HG02571 (cell line): Measurements from ENCODE around the gene SNU13.
"Not testable (repeated sequence)": the region's sequence is repeated elsewhere in the genome, so short reads cannot be mapped to it uniquely, and the experiment has no call there.

Experiments
- ATAC-seq: cut with Tn5 transposase; IDR thresholded peaks from one replicate; pipeline ENCODE4 v1.9.1; 2021; ENCODE audit warnings: mild to moderate bottlenecking, moderate library complexity; ENCODE audit not compliant: unreplicated experiment

Gene SNU13

GRCh38 chr22:41682033-41682807, 6.4 kb downstream of the SNU13 start:
- ATAC-seq = peak; percentile 66

- ATAC-seq = no peak
Measured at GRCh38 chr22:41681616-41682015, 7.1 kb downstream of the SNU13 start.

GRCh38 chr22:41676134-41676533, 12.5 kb downstream of the SNU13 start:
- ATAC-seq = no peak

DNA sequence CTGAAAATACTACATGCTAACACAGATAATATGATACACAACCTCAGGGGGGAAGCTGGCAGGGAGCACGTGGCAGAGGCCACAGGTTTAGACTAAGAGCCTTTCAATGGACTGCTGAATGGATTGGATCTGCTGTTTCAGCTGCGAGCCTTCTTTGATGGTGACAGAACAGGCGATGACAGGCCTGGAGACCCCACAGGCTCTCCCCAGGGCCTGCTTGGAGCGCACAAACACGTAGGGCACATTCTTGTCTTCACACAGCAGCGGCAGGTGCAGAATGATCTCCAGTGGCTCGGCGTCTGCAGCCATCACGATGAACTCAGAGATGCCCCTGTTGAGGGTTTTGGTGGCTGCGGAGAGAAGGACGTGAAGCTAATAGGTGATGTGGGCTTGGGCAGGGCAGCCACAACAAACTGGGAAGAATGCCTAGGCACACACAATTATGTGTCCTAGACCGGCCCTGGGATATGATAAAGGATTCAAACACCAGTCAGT, 13.8 kb downstream of the SNU13 start:
- ATAC-seq = no peak

DNA sequence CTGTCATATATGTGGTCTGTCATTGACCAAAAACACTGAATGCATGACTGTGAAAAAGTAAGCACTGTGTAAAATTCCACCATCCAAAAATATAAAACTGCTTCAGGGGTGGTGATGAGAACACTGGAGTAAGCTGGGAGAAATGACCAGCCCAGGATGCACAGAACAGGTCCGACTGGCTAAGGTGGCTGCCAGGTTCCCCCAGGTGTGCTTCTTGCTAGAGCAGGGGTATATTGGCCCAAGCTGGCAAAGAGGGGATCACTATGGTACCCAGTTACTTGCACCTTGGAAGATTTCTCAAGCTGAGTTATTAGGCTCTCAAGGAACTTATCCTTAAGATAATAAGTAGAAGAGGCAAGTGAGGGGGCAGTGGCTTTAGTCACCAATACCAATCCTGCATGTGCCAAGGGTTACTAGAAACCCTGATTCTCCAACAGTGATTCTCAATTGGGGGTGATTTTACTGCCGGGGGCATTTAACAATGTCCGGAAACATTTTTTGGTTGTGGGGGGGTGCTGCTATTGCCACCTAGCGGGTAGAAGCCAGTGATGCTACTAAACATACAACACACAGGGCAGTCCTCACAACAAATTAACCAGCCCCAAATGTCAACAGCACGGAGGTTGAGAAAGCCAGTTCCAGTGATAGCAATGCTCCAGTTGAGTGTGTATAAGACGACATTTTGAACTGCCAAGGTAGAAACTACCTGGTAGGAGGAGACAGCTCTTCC, 15.7 kb downstream of the SNU13 start:
- no peak for ATAC-seq

- not testable (repeated sequence) for ATAC-seq
Measured at GRCh38 chr22:41672096-41672495, 16.6 kb downstream of the SNU13 start.

GRCh38 chr22:41668971-41669911, 19.4 kb downstream of the SNU13 start:
- ATAC-seq = no peak

- no peak for ATAC-seq
Measured at GRCh38 chr22:41664951-41665350, 23.7 kb downstream of the SNU13 start.

- ATAC-seq = no peak
Measured at GRCh38 chr22:41664490-41664889, 24.2 kb downstream of the SNU13 start.

- ATAC-seq = not testable (repeated sequence)
Measured at GRCh38 chr22:41663594-41663993, 25.1 kb downstream of the SNU13 start.

- ATAC-seq = no peak
Measured at GRCh38 chr22:41661713-41662112, 27.0 kb downstream of the SNU13 start.

DNA sequence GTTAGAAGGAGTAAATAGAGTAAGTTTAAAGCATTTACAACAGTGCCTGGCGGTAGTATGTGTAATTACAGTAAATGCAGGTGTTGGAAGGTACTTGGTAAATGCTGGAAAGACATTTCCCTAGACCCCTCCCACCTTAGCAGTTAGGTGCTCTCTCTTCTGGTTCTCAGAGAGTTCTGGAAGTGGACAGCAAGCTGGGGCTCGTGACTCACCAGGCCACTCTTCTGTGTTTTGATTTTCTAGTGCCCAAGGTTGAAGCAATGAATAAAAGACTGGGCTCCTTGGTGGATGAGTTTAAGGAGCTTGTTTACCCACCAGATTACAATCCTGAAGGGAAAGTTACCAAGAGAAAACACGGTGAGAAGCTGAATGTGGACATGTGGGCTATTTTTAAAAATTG, 27.6 kb downstream of the SNU13 start:
- no peak for ATAC-seq

DNA sequence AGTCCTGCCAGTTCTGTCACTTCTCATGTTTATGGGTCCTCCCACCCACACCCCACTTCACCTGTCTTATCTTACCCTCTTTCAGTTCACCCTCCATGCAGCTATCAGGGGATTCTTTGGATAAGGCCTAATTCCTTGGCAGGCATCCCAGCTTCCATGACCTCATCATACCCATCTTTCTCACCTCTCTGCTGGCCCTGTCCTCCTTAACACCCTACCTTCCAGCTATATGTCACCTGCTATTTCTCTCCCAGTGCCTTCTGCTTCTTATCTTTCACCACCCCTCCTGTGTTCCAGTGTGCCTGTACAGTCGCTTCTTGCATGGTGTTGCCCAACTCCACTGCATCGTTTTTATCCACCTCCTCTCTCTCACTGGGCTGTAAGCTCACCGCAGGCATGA, 28.3 kb downstream of the SNU13 start:
- ATAC-seq = no peak

GRCh38 chr22:41659941-41660340, 28.7 kb downstream of the SNU13 start:
- ATAC-seq = no peak

DNA sequence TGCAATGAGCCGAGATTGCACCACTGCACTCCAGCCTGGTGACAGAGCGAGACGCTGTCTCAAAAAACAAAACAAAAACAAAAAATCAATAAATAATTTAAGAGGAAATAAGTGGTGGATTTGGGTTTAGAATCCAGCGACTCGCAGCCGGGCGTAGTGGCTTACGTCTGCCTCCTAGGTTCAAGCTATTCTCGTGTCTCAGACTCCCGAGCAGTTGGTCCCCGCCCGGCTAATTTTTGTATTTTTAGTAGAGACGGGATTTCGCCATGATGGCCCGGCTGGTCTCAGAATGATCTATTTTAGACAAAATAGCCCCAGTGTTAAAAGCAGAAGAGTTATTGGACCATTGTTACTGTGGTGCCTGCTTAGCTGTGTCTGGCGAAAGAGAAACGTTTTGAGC, 29.8 kb downstream of the SNU13 start:
- ATAC-seq = no peak

- no peak for ATAC-seq
Measured at GRCh38 chr22:41657709-41658108, 31.0 kb downstream of the SNU13 start.

DNA sequence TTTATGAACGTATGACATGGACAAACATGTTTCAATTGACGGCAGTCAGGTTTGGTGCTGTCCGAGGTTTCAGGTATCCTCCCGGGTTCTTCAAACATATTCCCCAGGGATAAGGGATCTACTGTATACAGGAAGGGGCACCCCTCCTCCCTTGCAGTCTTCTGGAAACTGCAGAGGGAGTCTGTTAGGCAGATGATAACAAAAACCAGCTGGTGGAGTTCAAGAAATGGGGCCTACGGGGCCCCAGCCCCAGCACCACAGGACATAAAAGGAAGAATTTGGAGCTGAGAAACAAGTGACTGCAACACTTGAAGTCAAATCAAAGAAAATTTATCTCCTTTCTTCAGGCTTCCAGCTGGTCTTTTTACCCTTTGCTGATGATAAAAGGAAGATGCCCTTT, 32.1 kb downstream of the SNU13 start:
- ATAC-seq = no peak

- ATAC-seq = no peak
Measured at GRCh38 chr22:41654322-41654721, 34.3 kb downstream of the SNU13 start.

GRCh38 chr22:41650821-41651220, 37.8 kb downstream of the SNU13 start:
- ATAC-seq = no peak

- no peak for ATAC-seq
Measured at GRCh38 chr22:41650229-41650628, 38.4 kb downstream of the SNU13 start.

DNA sequence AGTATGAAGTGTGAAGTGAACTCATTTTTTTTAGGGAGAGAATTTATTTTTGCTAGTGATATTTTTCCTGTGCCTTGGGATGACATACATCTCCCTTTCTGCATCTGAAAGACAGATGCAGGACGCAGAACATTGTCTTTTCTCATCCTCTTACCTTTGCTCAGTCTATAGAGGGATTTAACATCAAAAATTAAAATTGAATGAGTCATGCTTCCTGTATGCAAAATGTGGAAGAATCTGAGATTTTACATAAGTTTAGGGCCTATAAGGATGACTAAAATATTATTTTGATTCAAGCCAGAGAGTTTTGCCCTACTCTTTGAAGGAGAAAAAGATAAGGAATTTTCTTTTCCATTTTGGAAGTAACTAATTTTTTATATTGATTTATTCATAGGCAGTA, 40.2 kb downstream of the SNU13 start:
- no peak for ATAC-seq
